ENCODE measurements around the gene PRR30. TPM values are rescaled to one million over a fixed set of nuclear protein-coding genes. Genes with fewer than 3 reads are reported as not detected.

The PRR30 gene
- polyA plus RNA-seq, 1 experiment: not detected

- Histone ChIP-seq H3K4me3 (ENCODE audit: low read depth, low read length) (no peak overlapping the region), H3K9me3 (ENCODE audit: control insufficient read depth, insufficient read depth, low read length) (no peaks in the 10 kb centered on the region; the same call in 1 of the 2 replicates), H3K27me3 (ENCODE audit: control insufficient read depth, insufficient read depth, low read length) (peaks cover 19% of the 10 kb centered on the region), H3K27ac (ENCODE audit: low read depth, low read length) (no peak overlapping the region)
- ChIA-PET CTCF (interaction anchor here (0.6 to 1.4 kb wide), 3 partner anchors 17 to 40 kb away, joined by 3 read pairs; no protein-coding TSS in a partner anchor), POLR2A (no interaction called here)
- no peak for DNase-seq (ENCODE audit: low read depth, low spot score)
- TF ChIP-seq CTCF (IDR thresholded peaks at IDR 0.05; ENCODE audit: low read depth, low read length): no peak
Observed at GRCh38 chr2:27150639-27151230, 11.5 kb upstream of the PRR30 start.

GRCh38 chr2:27149570-27150405, 10.6 kb upstream of the PRR30 start:
- POLR2A ChIA-PET: no interaction called here
- H3K9me3 ChIP-seq (ENCODE audit: control insufficient read depth, insufficient read depth, low read length): no peaks in the 10 kb centered on the region; the same call in 1 of the 2 replicates
- DNase-seq (ENCODE audit: low read depth, low spot score): no peak
- H3K27me3 ChIP-seq (ENCODE audit: control insufficient read depth, insufficient read depth, low read length): peaks cover 19% of the 10 kb centered on the region
- no peak for TF ChIP-seq CTCF (IDR thresholded peaks at IDR 0.05; ENCODE audit: low read depth, low read length)
- CTCF ChIA-PET: interaction anchor here (0.6 to 1.4 kb wide), 3 partner anchors 16 to 48 kb away, joined by 3 read pairs; no protein-coding TSS in a partner anchor
- no peak overlapping the region for H3K4me3 ChIP-seq (ENCODE audit: low read depth, low read length)
- H3K27ac ChIP-seq (ENCODE audit: low read depth, low read length): no peak overlapping the region

GRCh38 chr2:27148801-27149439, 9.7 kb upstream of the PRR30 start, which contains the start of gene TCF23:
TCF23 (plus strand) TSS chr2:27149004; CDS start chr2:27149134, 130 bp downstream.
- no peak for DNase-seq (ENCODE audit: low read depth, low spot score)
- no peak for TF ChIP-seq CTCF (IDR thresholded peaks at IDR 0.05; ENCODE audit: low read depth, low read length)
- Histone ChIP-seq H3K27me3 (ENCODE audit: control insufficient read depth, insufficient read depth, low read length) (peaks cover 19% of the 10 kb centered on the region), H3K9me3 (ENCODE audit: control insufficient read depth, insufficient read depth, low read length) (no peaks in the 10 kb centered on the region; the same call in 1 of the 2 replicates), H3K27ac (ENCODE audit: low read depth, low read length) (no peak within 1 kb of the TSS), H3K4me3 (ENCODE audit: low read depth, low read length) (no peak within 1 kb of the TSS)
- ChIA-PET CTCF (interaction anchor here (0.9 to 1.1 kb wide), 2 partner anchors 43 to 47 kb away, joined by 3 read pairs; no protein-coding TSS in a partner anchor), POLR2A (interaction anchor here (0.5 kb wide), 1 partner anchor 58 kb away, joined by 3 read pairs; no protein-coding TSS in a partner anchor)

GRCh38 chr2:27147935-27148334, 8.7 kb upstream of the PRR30 start:
- peaks cover 24% of the 10 kb centered on the region for H3K27me3 ChIP-seq (ENCODE audit: control insufficient read depth, insufficient read depth, low read length)
- ChIA-PET POLR2A (interaction anchor here (0.5 kb wide), 1 partner anchor 57 kb away, joined by 3 read pairs; no protein-coding TSS in a partner anchor), CTCF (interaction anchor here (1.1 to 1.5 kb wide), 2 partner anchors 14 to 44 kb away, joined by 3 to 5 read pairs; partner anchors contain the start of gene PREB)
- DNase-seq (ENCODE audit: low read depth, low spot score): no peak
- H3K4me3 ChIP-seq (ENCODE audit: low read depth, low read length): no peak overlapping the region
- no peak for TF ChIP-seq CTCF (IDR thresholded peaks at IDR 0.05; ENCODE audit: low read depth, low read length)
- H3K27ac ChIP-seq (ENCODE audit: low read depth, low read length): no peak overlapping the region
- H3K9me3 ChIP-seq (ENCODE audit: control insufficient read depth, insufficient read depth, low read length): no peaks in the 10 kb centered on the region; the same call in 1 of the 2 replicates
